ENCODE results near the gene SCLY.
A peak's percentile ranks its signal among the peaks of the same experiment; 100 is the strongest.

Gene SCLY

DNA sequence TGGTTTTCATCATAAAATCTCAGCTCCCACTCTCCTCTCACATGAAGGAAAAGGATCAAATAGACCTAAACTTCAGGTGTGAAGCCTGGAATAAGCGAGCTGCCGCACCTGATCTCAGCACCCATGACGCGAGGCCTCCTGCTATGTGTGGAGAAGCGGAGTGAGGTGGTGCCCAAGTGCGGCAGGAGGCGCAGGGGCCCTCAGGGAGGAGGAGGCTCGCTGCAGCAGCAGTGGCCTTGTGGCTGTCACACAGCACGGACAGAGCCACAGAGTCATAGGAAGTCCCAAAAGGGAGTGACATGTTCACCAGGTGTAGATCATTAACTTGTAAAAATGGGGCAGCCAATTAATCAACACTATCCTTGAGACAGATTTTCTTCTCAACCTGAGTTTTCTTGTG is 9.1 kb downstream of the SCLY start (continued):
- TF ChIP-seq, protein P1, sequence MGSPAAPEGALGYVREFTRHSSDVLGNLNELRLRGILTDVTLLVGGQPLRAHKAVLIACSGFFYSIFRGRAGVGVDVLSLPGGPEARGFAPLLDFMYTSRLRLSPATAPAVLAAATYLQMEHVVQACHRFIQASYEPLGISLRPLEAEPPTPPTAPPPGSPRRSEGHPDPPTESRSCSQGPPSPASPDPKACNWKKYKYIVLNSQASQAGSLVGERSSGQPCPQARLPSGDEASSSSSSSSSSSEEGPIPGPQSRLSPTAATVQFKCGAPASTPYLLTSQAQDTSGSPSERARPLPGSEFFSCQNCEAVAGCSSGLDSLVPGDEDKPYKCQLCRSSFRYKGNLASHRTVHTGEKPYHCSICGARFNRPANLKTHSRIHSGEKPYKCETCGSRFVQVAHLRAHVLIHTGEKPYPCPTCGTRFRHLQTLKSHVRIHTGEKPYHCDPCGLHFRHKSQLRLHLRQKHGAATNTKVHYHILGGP (tag by site-specific recombination; IDR thresholded peaks at IDR 0.05): no peak
- no peak for TF ChIP-seq ZNF354C (tag by site-specific recombination; IDR thresholded peaks at IDR 0.05; ENCODE audit: borderline replicate concordance, low read depth)
- TF ChIP-seq, protein P2, sequence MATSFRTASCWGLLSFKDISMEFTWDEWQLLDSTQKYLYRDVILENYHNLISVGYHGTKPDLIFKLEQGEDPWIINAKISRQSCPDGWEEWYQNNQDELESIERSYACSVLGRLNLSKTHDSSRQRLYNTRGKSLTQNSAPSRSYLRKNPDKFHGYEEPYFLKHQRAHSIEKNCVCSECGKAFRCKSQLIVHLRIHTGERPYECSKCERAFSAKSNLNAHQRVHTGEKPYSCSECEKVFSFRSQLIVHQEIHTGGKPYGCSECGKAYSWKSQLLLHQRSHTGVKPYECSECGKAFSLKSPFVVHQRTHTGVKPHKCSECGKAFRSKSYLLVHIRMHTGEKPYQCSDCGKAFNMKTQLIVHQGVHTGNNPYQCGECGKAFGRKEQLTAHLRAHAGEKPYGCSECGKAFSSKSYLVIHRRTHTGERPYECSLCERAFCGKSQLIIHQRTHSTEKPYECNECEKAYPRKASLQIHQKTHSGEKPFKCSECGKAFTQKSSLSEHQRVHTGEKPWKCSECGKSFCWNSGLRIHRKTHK (tag by site-specific recombination; IDR thresholded peaks at IDR 0.05): no peak
- TF ChIP-seq, protein P3, sequence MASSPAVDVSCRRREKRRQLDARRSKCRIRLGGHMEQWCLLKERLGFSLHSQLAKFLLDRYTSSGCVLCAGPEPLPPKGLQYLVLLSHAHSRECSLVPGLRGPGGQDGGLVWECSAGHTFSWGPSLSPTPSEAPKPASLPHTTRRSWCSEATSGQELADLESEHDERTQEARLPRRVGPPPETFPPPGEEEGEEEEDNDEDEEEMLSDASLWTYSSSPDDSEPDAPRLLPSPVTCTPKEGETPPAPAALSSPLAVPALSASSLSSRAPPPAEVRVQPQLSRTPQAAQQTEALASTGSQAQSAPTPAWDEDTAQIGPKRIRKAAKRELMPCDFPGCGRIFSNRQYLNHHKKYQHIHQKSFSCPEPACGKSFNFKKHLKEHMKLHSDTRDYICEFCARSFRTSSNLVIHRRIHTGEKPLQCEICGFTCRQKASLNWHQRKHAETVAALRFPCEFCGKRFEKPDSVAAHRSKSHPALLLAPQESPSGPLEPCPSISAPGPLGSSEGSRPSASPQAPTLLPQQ (tag by site-specific recombination; IDR thresholded peaks at IDR 0.05): no peak
- TF ChIP-seq, protein P4, sequence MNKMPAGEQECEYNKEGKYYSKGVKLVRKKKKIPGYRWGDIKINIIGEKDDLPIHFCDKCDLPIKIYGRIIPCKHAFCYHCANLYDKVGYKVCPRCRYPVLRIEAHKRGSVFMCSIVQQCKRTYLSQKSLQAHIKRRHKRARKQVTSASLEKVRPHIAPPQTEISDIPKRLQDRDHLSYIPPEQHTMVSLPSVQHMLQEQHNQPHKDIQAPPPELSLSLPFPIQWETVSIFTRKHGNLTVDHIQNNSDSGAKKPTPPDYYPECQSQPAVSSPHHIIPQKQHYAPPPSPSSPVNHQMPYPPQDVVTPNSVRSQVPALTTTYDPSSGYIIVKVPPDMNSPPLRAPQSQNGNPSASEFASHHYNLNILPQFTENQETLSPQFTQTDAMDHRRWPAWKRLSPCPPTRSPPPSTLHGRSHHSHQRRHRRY (tag by site-specific recombination; IDR thresholded peaks at IDR 0.05): no peak

DNA sequence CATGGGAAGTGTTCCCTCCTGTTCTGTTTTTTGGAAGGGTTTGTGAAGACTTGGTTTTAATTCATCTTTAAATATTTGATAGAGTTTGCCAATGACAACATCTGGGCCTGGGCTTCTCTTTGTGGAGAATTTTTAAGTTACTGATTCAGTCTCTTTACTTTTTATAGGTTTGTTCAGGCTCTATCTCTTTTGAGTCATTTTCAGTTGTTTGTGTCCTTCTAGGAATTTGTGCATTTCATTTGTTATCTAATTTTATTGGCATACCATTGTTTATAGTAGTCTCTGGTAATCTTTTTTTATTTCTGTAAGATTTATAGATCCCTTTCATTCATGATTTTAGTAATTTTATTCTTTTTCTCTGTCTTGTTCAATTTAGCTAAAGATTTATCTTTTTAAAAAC is 14.6 kb downstream of the SCLY start:
- no peaks in the 10 kb centered on the region for H3K4me1 ChIP-seq (ENCODE audit: control insufficient read depth, insufficient read depth, low read length)
- no peak overlapping the region for H3K27ac ChIP-seq (ENCODE audit: extremely low read depth, low read depth, low read length)
- ChIA-PET CTCF (interaction anchor here (0.6 kb wide), 1 partner anchor 143 kb away, joined by 6 read pairs; no protein-coding TSS in a partner anchor), POLR2A (interaction anchor here (0.8 kb wide), 1 partner anchor 23 kb away, joined by 4 read pairs; no protein-coding TSS in a partner anchor)
- no peak overlapping the region for H3K4me3 ChIP-seq (ENCODE audit: low read depth, low read length)
- H3K9me3 ChIP-seq (ENCODE audit: control insufficient read depth, insufficient read depth, low read depth, low read length): no peaks in the 10 kb centered on the region
- H3K36me3 ChIP-seq (ENCODE audit: control insufficient read depth in 2 of 2, insufficient read depth in 1 of 2, low read length in 2 of 2): peaks cover 43 to 63% of the 10 kb centered on the region in 2 experiments
- TF ChIP-seq ZNF843 (tag by site-specific recombination; IDR thresholded peaks at IDR 0.05): 0 out of 2 replicates have a peak, but pooled peaks have one; percentile 12
- TF ChIP-seq ZNF585B (tag by site-specific recombination; IDR thresholded peaks at IDR 0.05): no peak
- no peak for TF ChIP-seq OSR2 (tag by site-specific recombination; IDR thresholded peaks at IDR 0.05)
- TF ChIP-seq, protein P1 (tag by site-specific recombination; IDR thresholded peaks at IDR 0.05): peak; percentile 90

DNA sequence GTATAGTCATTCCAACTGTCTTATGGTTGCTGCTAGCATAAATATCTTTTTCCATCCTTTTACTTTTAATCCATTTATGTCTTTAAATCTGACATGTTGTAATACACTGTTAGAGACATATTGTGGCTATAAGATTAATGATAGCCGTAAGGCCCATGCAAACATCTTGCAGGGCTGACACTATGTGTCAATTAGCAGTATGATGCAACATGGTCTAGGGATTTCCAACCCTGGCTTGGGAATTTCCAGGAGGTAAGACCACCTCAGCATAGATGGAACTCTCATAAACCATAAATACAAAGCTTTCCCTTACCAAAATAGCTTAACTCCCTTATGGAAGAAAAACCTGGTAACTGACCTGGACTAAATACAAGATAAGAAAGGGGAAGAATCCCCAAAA is 16.5 kb downstream of the SCLY start:
- Histone ChIP-seq H3K9me3 (ENCODE audit: control insufficient read depth, insufficient read depth, low read depth, low read length) (no peaks in the 10 kb centered on the region), H3K4me3 (ENCODE audit: low read depth, low read length) (no peak overlapping the region), H3K4me1 (ENCODE audit: control insufficient read depth, insufficient read depth, low read length) (no peaks in the 10 kb centered on the region), H3K36me3 (ENCODE audit: control insufficient read depth in 2 of 2, insufficient read depth in 1 of 2, low read length in 2 of 2) (peaks cover 26 to 65% of the 10 kb centered on the region in 2 experiments), H3K27ac (ENCODE audit: extremely low read depth, low read depth, low read length) (peak overlapping the region; percentile 42; the same call in 1 of the 2 replicates)
- ChIA-PET CTCF (interaction anchor here (0.6 to 0.7 kb wide), 2 partner anchors 81 to 565 kb away, joined by 3 read pairs; no protein-coding TSS in a partner anchor), POLR2A (no interaction called here)
- TF ChIP-seq TRIM28 (IDR thresholded peaks at IDR 0.05; ENCODE audit: borderline replicate concordance, low read length): peak; percentile 32; the same call in 1 of the 2 replicates
- TF ChIP-seq, protein P3 (tag by site-specific recombination; IDR thresholded peaks at IDR 0.05): no peak
- TF ChIP-seq, protein P5, sequence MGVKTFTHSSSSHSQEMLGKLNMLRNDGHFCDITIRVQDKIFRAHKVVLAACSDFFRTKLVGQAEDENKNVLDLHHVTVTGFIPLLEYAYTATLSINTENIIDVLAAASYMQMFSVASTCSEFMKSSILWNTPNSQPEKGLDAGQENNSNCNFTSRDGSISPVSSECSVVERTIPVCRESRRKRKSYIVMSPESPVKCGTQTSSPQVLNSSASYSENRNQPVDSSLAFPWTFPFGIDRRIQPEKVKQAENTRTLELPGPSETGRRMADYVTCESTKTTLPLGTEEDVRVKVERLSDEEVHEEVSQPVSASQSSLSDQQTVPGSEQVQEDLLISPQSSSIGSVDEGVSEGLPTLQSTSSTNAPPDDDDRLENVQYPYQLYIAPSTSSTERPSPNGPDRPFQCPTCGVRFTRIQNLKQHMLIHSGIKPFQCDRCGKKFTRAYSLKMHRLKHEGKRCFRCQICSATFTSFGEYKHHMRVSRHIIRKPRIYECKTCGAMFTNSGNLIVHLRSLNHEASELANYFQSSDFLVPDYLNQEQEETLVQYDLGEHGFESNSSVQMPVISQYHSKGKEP (tag by site-specific recombination; IDR thresholded peaks at IDR 0.05): 0 out of 2 replicates have a peak, but pooled peaks have one; percentile 20
